T-helper 22 cell (primary cell): ENCODE data around the gene ZBTB22.
"Not testable (repeated sequence)": the region's sequence is repeated elsewhere in the genome, so short reads cannot be mapped to it uniquely, and the experiment has no call there.

Source experiments
- DNase-seq: peaks from one replicate; pipeline ENCODE4 v3.0.0-alpha.2; 2020; ENCODE audit warnings: low read depth

Gene ZBTB22

GRCh38 chr6:33278392-33278741, 39.2 kb downstream of the ZBTB22 start:
- DNase-seq: no peak

GRCh38 chr6:33277663-33278391, 39.7 kb downstream of the ZBTB22 start:
- DNase-seq: no peak

GRCh38 chr6:33276864-33277662, 40.5 kb downstream of the ZBTB22 start, which contains the start of gene B3GALT4:
Gene B3GALT4 (plus strand): TSS chr6:33277123. CDS start chr6:33277420, 297 bp downstream.
- DNase-seq: peak; percentile 60

- DNase-seq: no peak
These were observed 41.0 kb downstream of the ZBTB22 start for GRCh38 chr6:33276581-33276863.

- DNase-seq: not testable (repeated sequence)
These were observed 41.6 kb downstream of the ZBTB22 start for GRCh38 chr6:33275795-33276580.

- DNase-seq: no peak
These were observed 43.3 kb downstream of the ZBTB22 start for GRCh38 chr6:33273924-33274902.

- DNase-seq: no peak
These were observed 44.2 kb downstream of the ZBTB22 start for GRCh38 chr6:33273129-33273923.

- no peak for DNase-seq
These were observed 45.0 kb downstream of the ZBTB22 start for GRCh38 chr6:33272275-33273128.

- DNase-seq: peak; percentile 90
These were observed 45.9 kb downstream of the ZBTB22 start, which contains the start of the genes RPS18 and VPS52 for GRCh38 chr6:33271468-33272274. Gene RPS18 (plus strand): TSS chr6:33272075. CDS start chr6:33272120, 45 bp downstream. Gene VPS52 (minus strand): TSS chr6:33271876. CDS start chr6:33271675, 201 bp downstream.

- DNase-seq: no peak
These were observed 46.5 kb downstream of the ZBTB22 start for GRCh38 chr6:33271117-33271467.
